HL-60/S4 treated with retinoic acid at 250 ng/mL for 4 days and 3 days (cell line): ENCODE results near the gene MYRF.

ENCODE experiments used
- in situ Hi-C: fragments of 300-500 bp; cut with MboI; formaldehyde crosslinking; loops from 2 replicates; pipeline ENCODE4 v1.7.0; 2022; ENCODE audit warnings: low sequenced_read_pairs

The MYRF gene

GRCh38 chr11:61752117-61752924 lies at the start of gene MYRF:
MYRF (plus strand) TSS chr11:61752636; CDS start chr11:61752745, 109 bp downstream.
- in situ Hi-C loops: no loop called here

- in situ Hi-C loops: no loop called here
Observed at GRCh38 chr11:61702701-61703312, 49.6 kb upstream of the MYRF start.

- in situ Hi-C loops: no loop called here
Observed at GRCh38 chr11:61704838-61705237, 47.6 kb upstream of the MYRF start.

GRCh38 chr11:61706452-61707400 lies 45.7 kb upstream of the MYRF start:
- in situ Hi-C loops: no loop called here

- in situ Hi-C loops: no loop called here
Observed at GRCh38 chr11:61707574-61707973, 44.9 kb upstream of the MYRF start.

GRCh38 chr11:61709110-61709509 lies 43.3 kb upstream of the MYRF start:
- in situ Hi-C loops: no loop called here

GRCh38 chr11:61709572-61709971 lies 42.9 kb upstream of the MYRF start:
- in situ Hi-C loops: no loop called here

GRCh38 chr11:61710019-61710418 lies 42.4 kb upstream of the MYRF start:
- in situ Hi-C loops: no loop called here

GRCh38 chr11:61711037-61711436 lies 41.4 kb upstream of the MYRF start:
- in situ Hi-C loops: no loop called here

GRCh38 chr11:61711498-61711897 lies 40.9 kb upstream of the MYRF start:
- in situ Hi-C loops: no loop called here

GRCh38 chr11:61712314-61712713 lies 40.1 kb upstream of the MYRF start:
- in situ Hi-C loops: no loop called here

GRCh38 chr11:61712846-61713245 lies 39.6 kb upstream of the MYRF start:
- in situ Hi-C loops: no loop called here

- in situ Hi-C loops: no loop called here
Observed at GRCh38 chr11:61713464-61713863, 39.0 kb upstream of the MYRF start.

GRCh38 chr11:61713906-61714305 lies 38.5 kb upstream of the MYRF start:
- in situ Hi-C loops: no loop called here

GRCh38 chr11:61714316-61714715 lies 38.1 kb upstream of the MYRF start:
- in situ Hi-C loops: no loop called here

- in situ Hi-C loops: no loop called here
Observed at GRCh38 chr11:61714916-61715315, 37.5 kb upstream of the MYRF start.

- in situ Hi-C loops: no loop called here
Observed at GRCh38 chr11:61715867-61716266, 36.6 kb upstream of the MYRF start.

- in situ Hi-C loops: no loop called here
Observed at GRCh38 chr11:61716478-61717285, 35.8 kb upstream of the MYRF start.

GRCh38 chr11:61717286-61718033 lies 35.0 kb upstream of the MYRF start:
- in situ Hi-C loops: no loop called here

GRCh38 chr11:61718046-61718531 lies 34.3 kb upstream of the MYRF start:
- in situ Hi-C loops: no loop called here
